K562 (cell line): ENCODE measurements around the gene PI4KA. TPM values are rescaled to one million over a fixed set of nuclear protein-coding genes. Genes with fewer than 3 reads are reported as not detected.
A peak's percentile ranks its signal among the peaks of the same experiment; 100 is the strongest.

Experiments
- CBX2 ChIP-seq: fragments of 200-600 bp; sonication (generic); IDR thresholded peaks from one replicate; pipeline ENCODE4 v1.6.1; 2012; ENCODE audit warnings: mild to moderate bottlenecking, low read length, inconsistent platforms; ENCODE audit not compliant: insufficient read depth, poor library complexity, severe bottlenecking
- HOXB6 ChIP-seq: fragments of 250-450 bp; sonication (Bioruptor Pico); IDR thresholded peaks from 2 replicates; pipeline ENCODE4 v1.5.1; 2022; ENCODE audit warnings: mild to moderate bottlenecking, borderline replicate concordance
- SMAD4 ChIP-seq: fragments of 250-450 bp; sonication (Bioruptor Pico); conservative IDR thresholded peaks from 2 replicates; pipeline ENCODE4 v1.8.0; 2021; ENCODE audit warnings: inconsistent platforms, mild to moderate bottlenecking, moderate library complexity
- SMARCA5 ChIP-seq: fragments of 450-650 bp; IDR thresholded peaks from 2 replicates; pipeline ENCODE4 v1.6.1; 2016
- ZC3H8 ChIP-seq: fragments of 450-650 bp; IDR thresholded peaks from 2 replicates; pipeline ENCODE4 v1.6.1; 2017
- ZNF668 ChIP-seq: fragments of 250-450 bp; sonication (Bioruptor Pico); IDR thresholded peaks from 2 replicates; pipeline ENCODE4 v1.8.0; 2022; ENCODE audit warnings: mild to moderate bottlenecking, inconsistent platforms
- polyA plus RNA-seq, 8 experiments: library from polyadenylated mRNA; depleted of rRNA in 4 of 8; stranded (reverse) in 5 of 8; unstranded in 3 of 8; fragments of >200 nt; fragmentation: Nextera tagmentation in 2 of 8; fragmentation: Illumina TruSeq in 1 of 8; extraction: Ambion mirVana in 2 of 8; extraction: Trizol in 1 of 8; gene quantifications; 2 replicates each; pipeline versions ENCODE4 v1.2.1 to v1.2.3, GENCODE V29; 2011 to 2014; ENCODE audit warnings: inconsistent platforms in 1 of 8, missing spikeins in 1 of 8
- total RNA-seq, 7 experiments: library from RNA; depleted of rRNA in 6 of 7; stranded (reverse); fragments of >200 nt in 6 of 7; fragmentation: Illumina TruSeq in 2 of 7; extraction: Trizol in 2 of 7; gene quantifications; 2 replicates each; pipeline versions ENCODE4 v1.2.1 to v1.2.3, GENCODE V29; 2011 to 2021; ENCODE audit warnings: low replicate concordance in 1 of 7
- TF ChIP-seq, protein P1 (sequence below): sonication (generic); formaldehyde crosslinking; IDR thresholded peaks from 2 replicates; pipeline ENCODE4 v1.8.0; 2022; ENCODE audit warnings: missing genetic modification reagents, mild to moderate bottlenecking, moderate library complexity, borderline replicate concordance
- TF ChIP-seq, protein P2 (sequence below): fragments of 250-450 bp; sonication (Bioruptor Pico); IDR thresholded peaks from 2 replicates; pipeline ENCODE4 v1.4.0; 2020
- TF ChIP-seq, protein P3 (sequence below): fragments of 450-650 bp; formaldehyde crosslinking; IDR thresholded peaks from 2 replicates; pipeline ENCODE4 v1.4.0; 2020; ENCODE audit warnings: mild to moderate bottlenecking, moderate library complexity
- TF ChIP-seq, protein P4 (sequence below): fragments of 450-650 bp; IDR thresholded peaks from 2 replicates; pipeline ENCODE4 v1.6.1; 2017; ENCODE audit warnings: antibody characterized with exemption
- TF ChIP-seq, protein P5 (sequence below): fragments of 250-450 bp; sonication (Bioruptor Pico); IDR thresholded peaks from 2 replicates; pipeline ENCODE4 v1.8.0; 2021; ENCODE audit warnings: mild to moderate bottlenecking, moderate library complexity
- TF ChIP-seq, protein P6 (sequence below): fragments of 200-400 bp; formaldehyde crosslinking; IDR thresholded peaks from 2 replicates; pipeline ENCODE4 v1.6.1; 2017; ENCODE audit warnings: mild to moderate bottlenecking, low read depth, low read length, moderate library complexity
- TF ChIP-seq, protein P7 (sequence below): sonication (generic); formaldehyde crosslinking; IDR thresholded peaks from 2 replicates; pipeline ENCODE4 v1.8.1; 2023; ENCODE audit warnings: mild to moderate bottlenecking, missing genetic modification reagents, moderate library complexity

PI4KA gene
- total and polyA plus RNA-seq, 9 of the 15 experiments (the other 6 are each of a cell fraction or from before 2014, with no cell fraction given), result 7.3 to 187 (median 84.7) TPM

DNA sequence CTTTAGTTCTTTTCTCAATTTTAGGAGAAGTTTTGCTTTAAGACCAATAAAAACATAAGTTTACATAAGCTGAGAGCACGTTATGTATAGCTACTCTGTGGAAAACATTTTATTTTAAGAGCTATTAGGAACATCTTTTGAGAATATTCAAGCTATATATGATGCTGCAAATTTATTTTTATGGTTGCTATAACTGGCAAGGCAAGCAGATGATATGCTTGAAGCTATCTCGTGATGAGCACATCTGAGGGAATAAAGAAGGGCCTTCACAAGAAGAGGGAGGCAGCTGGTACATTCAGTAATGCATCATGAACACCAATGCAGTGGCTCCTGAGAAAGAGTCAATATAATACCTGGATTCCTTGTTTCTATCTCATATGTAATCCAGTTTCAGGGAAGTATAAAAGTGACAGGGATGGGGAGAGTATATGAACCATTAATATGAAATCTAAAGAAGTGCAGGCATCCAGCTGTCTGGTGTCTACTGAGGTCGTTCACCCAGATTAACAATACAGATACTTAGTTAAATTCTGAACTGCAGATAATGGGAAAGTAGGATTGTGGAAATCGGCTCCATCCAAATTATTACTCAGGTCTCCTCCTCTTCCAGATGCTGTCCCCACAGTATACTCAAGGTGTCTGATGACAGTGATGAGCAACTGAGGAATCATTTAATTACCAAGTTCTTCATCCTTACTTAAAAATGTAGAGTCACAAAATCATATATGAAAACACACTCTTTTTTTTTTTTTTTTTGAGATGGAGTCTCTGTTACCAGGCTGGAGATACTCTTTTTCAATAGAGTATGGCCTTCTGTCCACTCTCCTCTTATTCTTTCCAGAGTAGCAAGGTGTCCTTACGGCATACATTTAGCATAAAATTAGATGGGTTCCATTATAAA, 185.1 kb downstream of the PI4KA start (continued):
- TF ChIP-seq SMARCA5 (no peak), HOXB6 (CRISPR knock-in tag) (no peak), SMAD4 (CRISPR knock-in tag) (0 out of 2 replicates have a peak, but pooled peaks have one; percentile 19), ZC3H8 (no peak), ZNF668 (CRISPR knock-in tag) (no peak), CBX2 (peak; percentile 96)
- TF ChIP-seq, protein P1, sequence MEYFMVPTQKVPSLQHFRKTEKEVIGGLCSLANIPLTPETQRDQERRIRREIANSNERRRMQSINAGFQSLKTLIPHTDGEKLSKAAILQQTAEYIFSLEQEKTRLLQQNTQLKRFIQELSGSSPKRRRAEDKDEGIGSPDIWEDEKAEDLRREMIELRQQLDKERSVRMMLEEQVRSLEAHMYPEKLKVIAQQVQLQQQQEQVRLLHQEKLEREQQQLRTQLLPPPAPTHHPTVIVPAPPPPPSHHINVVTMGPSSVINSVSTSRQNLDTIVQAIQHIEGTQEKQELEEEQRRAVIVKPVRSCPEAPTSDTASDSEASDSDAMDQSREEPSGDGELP (CRISPR knock-in tag), result no peak
- TF ChIP-seq, protein P2, sequence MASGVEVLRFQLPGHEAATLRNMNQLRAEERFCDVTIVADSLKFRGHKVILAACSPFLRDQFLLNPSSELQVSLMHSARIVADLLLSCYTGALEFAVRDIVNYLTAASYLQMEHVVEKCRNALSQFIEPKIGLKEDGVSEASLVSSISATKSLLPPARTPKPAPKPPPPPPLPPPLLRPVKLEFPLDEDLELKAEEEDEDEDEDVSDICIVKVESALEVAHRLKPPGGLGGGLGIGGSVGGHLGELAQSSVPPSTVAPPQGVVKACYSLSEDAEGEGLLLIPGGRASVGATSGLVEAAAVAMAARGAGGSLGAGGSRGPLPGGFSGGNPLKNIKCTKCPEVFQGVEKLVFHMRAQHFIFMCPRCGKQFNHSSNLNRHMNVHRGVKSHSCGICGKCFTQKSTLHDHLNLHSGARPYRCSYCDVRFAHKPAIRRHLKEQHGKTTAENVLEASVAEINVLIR (CRISPR knock-in tag), result no peak
- TF ChIP-seq, protein P3, sequence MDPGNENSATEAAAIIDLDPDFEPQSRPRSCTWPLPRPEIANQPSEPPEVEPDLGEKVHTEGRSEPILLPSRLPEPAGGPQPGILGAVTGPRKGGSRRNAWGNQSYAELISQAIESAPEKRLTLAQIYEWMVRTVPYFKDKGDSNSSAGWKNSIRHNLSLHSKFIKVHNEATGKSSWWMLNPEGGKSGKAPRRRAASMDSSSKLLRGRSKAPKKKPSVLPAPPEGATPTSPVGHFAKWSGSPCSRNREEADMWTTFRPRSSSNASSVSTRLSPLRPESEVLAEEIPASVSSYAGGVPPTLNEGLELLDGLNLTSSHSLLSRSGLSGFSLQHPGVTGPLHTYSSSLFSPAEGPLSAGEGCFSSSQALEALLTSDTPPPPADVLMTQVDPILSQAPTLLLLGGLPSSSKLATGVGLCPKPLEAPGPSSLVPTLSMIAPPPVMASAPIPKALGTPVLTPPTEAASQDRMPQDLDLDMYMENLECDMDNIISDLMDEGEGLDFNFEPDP (CRISPR knock-in tag), result no peak
- TF ChIP-seq, protein P4, sequence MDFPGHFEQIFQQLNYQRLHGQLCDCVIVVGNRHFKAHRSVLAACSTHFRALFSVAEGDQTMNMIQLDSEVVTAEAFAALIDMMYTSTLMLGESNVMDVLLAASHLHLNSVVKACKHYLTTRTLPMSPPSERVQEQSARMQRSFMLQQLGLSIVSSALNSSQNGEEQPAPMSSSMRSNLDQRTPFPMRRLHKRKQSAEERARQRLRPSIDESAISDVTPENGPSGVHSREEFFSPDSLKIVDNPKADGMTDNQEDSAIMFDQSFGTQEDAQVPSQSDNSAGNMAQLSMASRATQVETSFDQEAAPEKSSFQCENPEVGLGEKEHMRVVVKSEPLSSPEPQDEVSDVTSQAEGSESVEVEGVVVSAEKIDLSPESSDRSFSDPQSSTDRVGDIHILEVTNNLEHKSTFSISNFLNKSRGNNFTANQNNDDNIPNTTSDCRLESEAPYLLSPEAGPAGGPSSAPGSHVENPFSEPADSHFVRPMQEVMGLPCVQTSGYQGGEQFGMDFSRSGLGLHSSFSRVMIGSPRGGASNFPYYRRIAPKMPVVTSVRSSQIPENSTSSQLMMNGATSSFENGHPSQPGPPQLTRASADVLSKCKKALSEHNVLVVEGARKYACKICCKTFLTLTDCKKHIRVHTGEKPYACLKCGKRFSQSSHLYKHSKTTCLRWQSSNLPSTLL, result no peak
- TF ChIP-seq, protein P5, sequence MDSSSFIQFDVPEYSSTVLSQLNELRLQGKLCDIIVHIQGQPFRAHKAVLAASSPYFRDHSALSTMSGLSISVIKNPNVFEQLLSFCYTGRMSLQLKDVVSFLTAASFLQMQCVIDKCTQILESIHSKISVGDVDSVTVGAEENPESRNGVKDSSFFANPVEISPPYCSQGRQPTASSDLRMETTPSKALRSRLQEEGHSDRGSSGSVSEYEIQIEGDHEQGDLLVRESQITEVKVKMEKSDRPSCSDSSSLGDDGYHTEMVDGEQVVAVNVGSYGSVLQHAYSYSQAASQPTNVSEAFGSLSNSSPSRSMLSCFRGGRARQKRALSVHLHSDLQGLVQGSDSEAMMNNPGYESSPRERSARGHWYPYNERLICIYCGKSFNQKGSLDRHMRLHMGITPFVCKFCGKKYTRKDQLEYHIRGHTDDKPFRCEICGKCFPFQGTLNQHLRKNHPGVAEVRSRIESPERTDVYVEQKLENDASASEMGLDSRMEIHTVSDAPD (CRISPR knock-in tag), result 0 out of 2 replicates have a peak, but pooled peaks have one; percentile 22
- TF ChIP-seq, protein P6, sequence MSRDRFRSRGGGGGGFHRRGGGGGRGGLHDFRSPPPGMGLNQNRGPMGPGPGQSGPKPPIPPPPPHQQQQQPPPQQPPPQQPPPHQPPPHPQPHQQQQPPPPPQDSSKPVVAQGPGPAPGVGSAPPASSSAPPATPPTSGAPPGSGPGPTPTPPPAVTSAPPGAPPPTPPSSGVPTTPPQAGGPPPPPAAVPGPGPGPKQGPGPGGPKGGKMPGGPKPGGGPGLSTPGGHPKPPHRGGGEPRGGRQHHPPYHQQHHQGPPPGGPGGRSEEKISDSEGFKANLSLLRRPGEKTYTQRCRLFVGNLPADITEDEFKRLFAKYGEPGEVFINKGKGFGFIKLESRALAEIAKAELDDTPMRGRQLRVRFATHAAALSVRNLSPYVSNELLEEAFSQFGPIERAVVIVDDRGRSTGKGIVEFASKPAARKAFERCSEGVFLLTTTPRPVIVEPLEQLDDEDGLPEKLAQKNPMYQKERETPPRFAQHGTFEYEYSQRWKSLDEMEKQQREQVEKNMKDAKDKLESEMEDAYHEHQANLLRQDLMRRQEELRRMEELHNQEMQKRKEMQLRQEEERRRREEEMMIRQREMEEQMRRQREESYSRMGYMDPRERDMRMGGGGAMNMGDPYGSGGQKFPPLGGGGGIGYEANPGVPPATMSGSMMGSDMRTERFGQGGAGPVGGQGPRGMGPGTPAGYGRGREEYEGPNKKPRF, result 0 out of 2 replicates have a peak, but pooled peaks have one; percentile 32
- TF ChIP-seq, protein P7, sequence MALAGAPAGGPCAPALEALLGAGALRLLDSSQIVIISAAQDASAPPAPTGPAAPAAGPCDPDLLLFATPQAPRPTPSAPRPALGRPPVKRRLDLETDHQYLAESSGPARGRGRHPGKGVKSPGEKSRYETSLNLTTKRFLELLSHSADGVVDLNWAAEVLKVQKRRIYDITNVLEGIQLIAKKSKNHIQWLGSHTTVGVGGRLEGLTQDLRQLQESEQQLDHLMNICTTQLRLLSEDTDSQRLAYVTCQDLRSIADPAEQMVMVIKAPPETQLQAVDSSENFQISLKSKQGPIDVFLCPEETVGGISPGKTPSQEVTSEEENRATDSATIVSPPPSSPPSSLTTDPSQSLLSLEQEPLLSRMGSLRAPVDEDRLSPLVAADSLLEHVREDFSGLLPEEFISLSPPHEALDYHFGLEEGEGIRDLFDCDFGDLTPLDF (CRISPR knock-in tag), result 0 out of 2 replicates have a peak, but pooled peaks have one; percentile 40
